Measurements from ENCODE around the gene GBF1. TPM values are rescaled to one million over a fixed set of nuclear protein-coding genes. Genes with fewer than 3 reads are reported as not detected.

Gene GBF1
- total and polyA plus RNA-seq, 10 of the 15 experiments (the other 5 are each of a cell fraction or from before 2014, with no cell fraction given), result 0.82 to 42.0 (median 21.8) TPM

DNA sequence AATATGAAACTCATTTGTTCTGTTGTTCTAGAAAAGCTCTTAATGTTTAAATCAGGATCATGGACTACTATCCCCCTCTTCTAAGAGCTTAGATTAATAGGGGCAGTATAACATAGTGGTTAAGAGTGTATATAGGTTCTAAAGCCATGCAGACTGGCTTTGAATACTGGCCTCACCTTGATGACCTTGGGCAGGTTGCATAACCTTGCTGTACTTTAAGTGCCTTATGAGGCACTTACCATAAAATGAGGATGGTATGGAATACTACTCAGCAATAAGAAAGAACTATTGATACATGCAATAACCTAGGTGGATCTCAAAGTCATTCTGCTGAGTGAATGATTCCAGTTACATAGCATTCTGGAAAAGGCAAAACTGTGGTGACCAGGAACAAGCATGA is 53.6 kb downstream of the GBF1 start:
- FAIRE-seq (no peak), ATAC-seq (no peak), DNase-seq (ENCODE audit: low read depth, low spot score) (no peak)
- Histone ChIP-seq H3K9ac (ENCODE audit: control insufficient read depth, insufficient read depth, low read length) (no peak overlapping the region), H3K4me3 (no peak overlapping the region), H3K36me3 (ENCODE audit: control insufficient read depth in 2 of 2, insufficient read depth in 2 of 2, low read length in 1 of 2) (peaks cover 0 to 2% of the 10 kb centered on the region in 2 experiments; a peak in 1 of 4 replicates), H3K27ac (ENCODE audit: control insufficient read depth, insufficient read depth) (no peak overlapping the region), H3K79me2 (ENCODE audit: control insufficient read depth, insufficient read depth, low read length) (peaks cover 14% of the 10 kb centered on the region), H2AFZ (ENCODE audit: control insufficient read depth, low read depth, low read length) (no peak overlapping the region), H3K4me2 (ENCODE audit: control insufficient read depth, insufficient read depth) (no peak overlapping the region), H3K27me3 (replicated peaks in 1 of 2; ENCODE audit: control insufficient read depth in 2 of 2, insufficient read depth in 2 of 2, low read length in 1 of 2) (no peaks in the 10 kb centered on the region), H3K4me1 (ENCODE audit: control insufficient read depth, insufficient read depth, low read length) (peaks cover 7% of the 10 kb centered on the region), H3K9me3 (replicated peaks; ENCODE audit: control insufficient read depth, insufficient read depth, low read length) (no peaks in the 10 kb centered on the region), H4K20me1 (ENCODE audit: control insufficient read depth, insufficient read depth) (no peaks in the 10 kb centered on the region)
- ChIA-PET POLR2A (no interaction called here), CTCF (interaction anchor here (1.5 to 1.9 kb wide), 2 partner anchors 14 to 67 kb away, joined by 3 to 6 read pairs; no protein-coding TSS in a partner anchor), RAD21 (ENCODE audit: unreplicated experiment) (interaction anchor here (0.6 kb wide), 2 partner anchors 12 to 51 kb away, joined by 3 read pairs; no protein-coding TSS in a partner anchor), SMC1A (ENCODE audit: uncharacterized antibody, unreplicated experiment) (interaction anchor here (0.6 to 1.2 kb wide), 4 partner anchors 14 to 56 kb away, joined by 3 read pairs; no protein-coding TSS in a partner anchor)
- TF ChIP-seq RBBP5 (conservative IDR thresholded peaks at IDR 0.05), result no peak
- in situ Hi-C loops (cut with MboI), result no loop called here
- intact Hi-C loops (cut with micrococcal nuclease; ENCODE audit: unreplicated experiment), result no loop called here
- BruUV-seq (replicated peaks), result no TSS peak

DNA sequence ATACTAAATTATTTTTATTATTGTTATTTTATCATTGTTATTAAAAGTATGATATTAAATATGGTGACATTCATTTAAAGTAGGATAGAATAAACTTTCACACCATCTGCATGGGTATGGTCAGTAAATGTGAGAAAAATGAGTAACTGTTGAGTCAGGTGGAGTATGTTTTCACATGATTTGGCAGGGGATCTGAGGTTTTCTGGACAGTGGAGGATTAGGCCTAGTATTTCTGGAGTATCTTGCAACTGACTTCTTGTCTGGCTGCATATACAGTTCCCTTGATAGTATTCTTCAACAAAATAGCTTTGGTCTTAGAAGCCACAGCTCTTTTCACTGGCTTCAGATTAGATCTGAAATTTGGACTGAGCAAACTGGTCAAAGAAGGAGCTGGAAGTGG is 54.5 kb downstream of the GBF1 start:
- ChIA-PET RAD21 (ENCODE audit: unreplicated experiment) (no interaction called here), SMC1A (ENCODE audit: uncharacterized antibody, unreplicated experiment) (interaction anchor here (0.9 to 1.2 kb wide), 4 partner anchors 10 to 52 kb away, joined by 3 read pairs; no protein-coding TSS in a partner anchor), POLR2A (interaction anchor here (1.1 kb wide), 1 partner anchor 9 kb away, joined by 3 read pairs; no protein-coding TSS in a partner anchor), CTCF (interaction anchor here (0.9 to 1.5 kb wide), 3 partner anchors 11 to 52 kb away, joined by 3 to 4 read pairs (median 4); no protein-coding TSS in a partner anchor)
- H4K20me1 ChIP-seq (ENCODE audit: control insufficient read depth, insufficient read depth), result no peaks in the 10 kb centered on the region
- DNase-seq (ENCODE audit: low read depth, low spot score), result no peak
- no peaks in the 10 kb centered on the region for H3K9me3 ChIP-seq (replicated peaks; ENCODE audit: control insufficient read depth, insufficient read depth, low read length)
- in situ Hi-C loops (cut with MboI) (no loop called here), intact Hi-C loops (cut with micrococcal nuclease; ENCODE audit: unreplicated experiment) (no loop called here)
- no TSS peak for BruUV-seq (replicated peaks)
- no peaks in the 10 kb centered on the region for H3K27me3 ChIP-seq (replicated peaks in 1 of 2; ENCODE audit: control insufficient read depth in 2 of 2, insufficient read depth in 2 of 2, low read length in 1 of 2)
- ATAC-seq, result peak; percentile 55
- no peak overlapping the region for H3K9ac ChIP-seq (ENCODE audit: control insufficient read depth, insufficient read depth, low read length)
- FAIRE-seq, result no peak
- peaks cover 7% of the 10 kb centered on the region for H3K4me1 ChIP-seq (ENCODE audit: control insufficient read depth, insufficient read depth, low read length)
- H3K27ac ChIP-seq (ENCODE audit: control insufficient read depth, insufficient read depth), result peak overlapping the region; percentile 6; the same call in 1 of the 2 replicates
- peaks cover 0 to 2% of the 10 kb centered on the region in 2 experiments; a peak in 1 of 4 replicates for H3K36me3 ChIP-seq (ENCODE audit: control insufficient read depth in 2 of 2, insufficient read depth in 2 of 2, low read length in 1 of 2)
- H3K79me2 ChIP-seq (ENCODE audit: control insufficient read depth, insufficient read depth, low read length), result peaks cover 13% of the 10 kb centered on the region
- no peak overlapping the region for H2AFZ ChIP-seq (ENCODE audit: control insufficient read depth, low read depth, low read length)
- H3K4me2 ChIP-seq (ENCODE audit: control insufficient read depth, insufficient read depth), result 0 out of 2 replicates have a peak overlapping the region, but pooled peaks have one; percentile 60
- no peak overlapping the region for H3K4me3 ChIP-seq
- TF ChIP-seq RUNX3 (IDR thresholded peaks at IDR 0.05; ENCODE audit: low read length) (0 out of 2 replicates have a peak, but pooled peaks have one; percentile 8), RAD51 (IDR thresholded peaks at IDR 0.05) (peak; percentile 40; the same call in 1 of the 2 replicates)
- TF ChIP-seq, protein P1, sequence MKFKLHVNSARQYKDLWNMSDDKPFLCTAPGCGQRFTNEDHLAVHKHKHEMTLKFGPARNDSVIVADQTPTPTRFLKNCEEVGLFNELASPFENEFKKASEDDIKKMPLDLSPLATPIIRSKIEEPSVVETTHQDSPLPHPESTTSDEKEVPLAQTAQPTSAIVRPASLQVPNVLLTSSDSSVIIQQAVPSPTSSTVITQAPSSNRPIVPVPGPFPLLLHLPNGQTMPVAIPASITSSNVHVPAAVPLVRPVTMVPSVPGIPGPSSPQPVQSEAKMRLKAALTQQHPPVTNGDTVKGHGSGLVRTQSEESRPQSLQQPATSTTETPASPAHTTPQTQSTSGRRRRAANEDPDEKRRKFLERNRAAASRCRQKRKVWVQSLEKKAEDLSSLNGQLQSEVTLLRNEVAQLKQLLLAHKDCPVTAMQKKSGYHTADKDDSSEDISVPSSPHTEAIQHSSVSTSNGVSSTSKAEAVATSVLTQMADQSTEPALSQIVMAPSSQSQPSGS (IDR thresholded peaks at IDR 0.05; ENCODE audit: low read length), result no peak

All from GM12878 (cell line).